Calu3 (cell line): ENCODE measurements around the gene LHFPL6. TPM values are rescaled to one million over a fixed set of nuclear protein-coding genes. Genes with fewer than 3 reads are reported as not detected.

Experiments used
- BruUV-seq: library from RNA; stranded (reverse); fragments of 400-500 nt; replicated peaks from 2 replicates; lab custom pipeline; 2021; lab: Mats Ljungman, UMichigan
- CTCF ChIA-PET: fragments of 300-600 bp; sonication (Branson Sonifier 250); formaldehyde crosslinking; loops from one replicate; lab custom pipeline; 2022; ENCODE audit warnings: antibody characterized with exemption; lab: Charles Lee
- DNase-seq: peaks from one replicate; pipeline ENCODE4 v3.0.0; 2022
- H3K27ac Mint-ChIP-seq: one replicate; pipeline ENCODE4 v1.8.0; 2022; ENCODE audit warnings: mixed read lengths; ENCODE audit not compliant: unreplicated experiment
- H3K27me3 Mint-ChIP-seq: one replicate; pipeline ENCODE4 v1.8.0; 2022; ENCODE audit warnings: mixed read lengths; ENCODE audit not compliant: unreplicated experiment
- H3K36me3 Mint-ChIP-seq: one replicate; pipeline ENCODE4 v1.8.0; 2022; ENCODE audit warnings: mild to moderate bottlenecking, moderate library complexity, mixed read lengths; ENCODE audit not compliant: insufficient read depth, unreplicated experiment
- H3K4me1 Mint-ChIP-seq: one replicate; pipeline ENCODE4 v1.8.0; 2022; ENCODE audit warnings: mild to moderate bottlenecking, low read depth, mixed read lengths; ENCODE audit not compliant: unreplicated experiment
- H3K4me3 Mint-ChIP-seq: one replicate; pipeline ENCODE4 v1.8.0; 2022; ENCODE audit warnings: mild to moderate bottlenecking, low read depth, moderate library complexity, mixed read lengths; ENCODE audit not compliant: unreplicated experiment
- H3K9me3 Mint-ChIP-seq: one replicate; pipeline ENCODE4 v1.8.0; 2022; ENCODE audit warnings: low read depth, mixed read lengths; ENCODE audit not compliant: unreplicated experiment
- intact Hi-C: fragments of 100-400 bp; cut with micrococcal nuclease; formaldehyde crosslinking; loops from one replicate; pipeline ENCODE4 v1.10.0; 2022; ENCODE audit not compliant: unreplicated experiment
- total RNA-seq: library from RNA; stranded (reverse); gene quantifications from 2 replicates; pipeline ENCODE4 v1.2.3, GENCODE V29; 2022
- TF ChIP-seq, protein P1 (sequence below): fragments of 200-600 bp; IDR thresholded peaks from one replicate; pipeline ENCODE4 v1.8.0; 2022; ENCODE audit warnings: antibody characterized with exemption; ENCODE audit not compliant: unreplicated experiment

The LHFPL6 gene
- total RNA-seq, 1 experiment from 2014 or later: not detected

DNA sequence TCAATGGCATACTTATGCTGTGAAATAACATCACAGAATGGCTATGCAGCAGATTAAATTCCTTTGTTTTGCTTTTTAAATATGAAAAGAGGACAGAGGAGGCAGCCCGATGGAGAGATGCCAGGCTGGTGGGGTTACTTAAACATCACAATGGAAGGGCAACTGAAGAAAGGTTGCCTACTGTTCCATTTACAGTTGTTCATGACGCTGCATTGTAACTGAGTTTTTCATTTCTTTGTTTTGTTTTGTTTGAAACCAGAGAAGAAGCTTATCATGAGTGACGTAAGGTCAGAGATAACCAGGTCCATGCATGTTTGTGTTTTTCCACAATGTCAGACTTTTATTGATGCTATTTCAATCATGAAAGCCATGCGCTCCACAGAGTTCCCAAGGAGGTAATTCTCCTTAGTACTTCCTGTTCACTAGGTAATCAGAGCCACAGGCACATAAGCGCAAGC, 273.8 kb downstream of the LHFPL6 start:
- TF ChIP-seq, protein P1, sequence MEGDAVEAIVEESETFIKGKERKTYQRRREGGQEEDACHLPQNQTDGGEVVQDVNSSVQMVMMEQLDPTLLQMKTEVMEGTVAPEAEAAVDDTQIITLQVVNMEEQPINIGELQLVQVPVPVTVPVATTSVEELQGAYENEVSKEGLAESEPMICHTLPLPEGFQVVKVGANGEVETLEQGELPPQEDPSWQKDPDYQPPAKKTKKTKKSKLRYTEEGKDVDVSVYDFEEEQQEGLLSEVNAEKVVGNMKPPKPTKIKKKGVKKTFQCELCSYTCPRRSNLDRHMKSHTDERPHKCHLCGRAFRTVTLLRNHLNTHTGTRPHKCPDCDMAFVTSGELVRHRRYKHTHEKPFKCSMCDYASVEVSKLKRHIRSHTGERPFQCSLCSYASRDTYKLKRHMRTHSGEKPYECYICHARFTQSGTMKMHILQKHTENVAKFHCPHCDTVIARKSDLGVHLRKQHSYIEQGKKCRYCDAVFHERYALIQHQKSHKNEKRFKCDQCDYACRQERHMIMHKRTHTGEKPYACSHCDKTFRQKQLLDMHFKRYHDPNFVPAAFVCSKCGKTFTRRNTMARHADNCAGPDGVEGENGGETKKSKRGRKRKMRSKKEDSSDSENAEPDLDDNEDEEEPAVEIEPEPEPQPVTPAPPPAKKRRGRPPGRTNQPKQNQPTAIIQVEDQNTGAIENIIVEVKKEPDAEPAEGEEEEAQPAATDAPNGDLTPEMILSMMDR: no peak
- no TSS peak for BruUV-seq
- Mint-ChIP-seq H3K9me3 (no peaks in the 10 kb centered on the region), H3K27ac (no peak overlapping the region), H3K27me3 (no peaks in the 10 kb centered on the region), H3K4me3 (no peak overlapping the region), H3K36me3 (no peaks in the 10 kb centered on the region), H3K4me1 (no peaks in the 10 kb centered on the region)
- no peak for DNase-seq
- intact Hi-C loops: no loop called here
- CTCF ChIA-PET: no interaction called here

DNA sequence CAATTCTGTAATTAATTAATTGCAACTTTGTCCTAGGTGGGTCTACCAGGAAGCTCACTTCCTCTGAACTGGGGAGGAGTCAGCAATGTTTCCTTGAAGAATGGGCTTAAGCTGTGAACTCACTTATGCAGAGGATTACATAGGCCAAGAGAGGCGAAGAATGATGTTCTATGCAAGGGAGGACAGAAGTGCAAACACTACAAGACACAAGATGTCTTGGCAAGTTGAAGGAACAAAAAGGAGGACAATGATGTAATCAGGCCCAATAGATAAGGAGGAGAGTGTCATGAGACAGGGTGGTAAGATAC, 275.9 kb downstream of the LHFPL6 start:
- DNase-seq: no peak
- H3K9me3 Mint-ChIP-seq: no peaks in the 10 kb centered on the region
- no peak overlapping the region for H3K27ac Mint-ChIP-seq
- H3K27me3 Mint-ChIP-seq: peaks cover 11% of the 10 kb centered on the region
- TF ChIP-seq, protein P1: no peak
- no TSS peak for BruUV-seq
- no peaks in the 10 kb centered on the region for H3K36me3 Mint-ChIP-seq
- no peak overlapping the region for H3K4me3 Mint-ChIP-seq
- CTCF ChIA-PET: no interaction called here
- intact Hi-C loops: no loop called here
- H3K4me1 Mint-ChIP-seq: no peaks in the 10 kb centered on the region

DNA sequence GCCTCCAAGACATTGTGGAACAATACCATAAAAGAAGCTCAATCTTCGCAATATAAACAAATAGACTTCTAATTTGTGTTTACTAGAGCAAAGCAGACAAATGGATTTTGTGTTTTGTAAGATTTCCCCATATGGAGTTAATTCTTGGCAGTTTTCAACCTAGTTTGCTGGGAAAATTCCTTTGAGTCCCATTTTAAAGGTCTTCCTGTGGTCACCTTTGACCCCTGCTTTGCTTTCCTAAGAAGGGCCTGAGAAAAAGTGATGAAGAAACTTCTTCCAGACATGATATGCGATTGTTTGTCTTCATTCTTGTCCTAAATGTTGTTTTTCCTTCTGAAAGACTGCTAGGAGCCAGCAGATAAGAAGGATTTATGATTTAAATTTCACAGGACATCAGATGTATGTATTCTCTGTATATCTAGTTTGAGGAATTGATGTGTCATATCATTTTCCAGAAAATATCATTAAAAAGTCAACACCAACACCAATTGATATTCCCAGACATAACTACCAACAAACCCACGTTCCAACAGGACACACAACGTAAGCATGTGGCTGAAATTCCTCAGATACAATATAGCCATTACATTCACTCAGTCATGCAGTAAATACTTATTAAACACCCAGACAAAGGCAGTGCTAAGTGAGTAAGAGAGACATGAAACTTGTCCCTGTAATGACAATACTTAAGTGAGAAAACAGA, 276.4 kb downstream of the LHFPL6 start:
- TF ChIP-seq, protein P1: no peak
- no TSS peak for BruUV-seq
- Mint-ChIP-seq H3K4me1 (no peaks in the 10 kb centered on the region), H3K4me3 (no peak overlapping the region), H3K27me3 (peaks cover 16% of the 10 kb centered on the region), H3K36me3 (no peaks in the 10 kb centered on the region), H3K27ac (no peak overlapping the region), H3K9me3 (no peaks in the 10 kb centered on the region)
- CTCF ChIA-PET: no interaction called here
- no peak for DNase-seq
- intact Hi-C loops: no loop called here

DNA sequence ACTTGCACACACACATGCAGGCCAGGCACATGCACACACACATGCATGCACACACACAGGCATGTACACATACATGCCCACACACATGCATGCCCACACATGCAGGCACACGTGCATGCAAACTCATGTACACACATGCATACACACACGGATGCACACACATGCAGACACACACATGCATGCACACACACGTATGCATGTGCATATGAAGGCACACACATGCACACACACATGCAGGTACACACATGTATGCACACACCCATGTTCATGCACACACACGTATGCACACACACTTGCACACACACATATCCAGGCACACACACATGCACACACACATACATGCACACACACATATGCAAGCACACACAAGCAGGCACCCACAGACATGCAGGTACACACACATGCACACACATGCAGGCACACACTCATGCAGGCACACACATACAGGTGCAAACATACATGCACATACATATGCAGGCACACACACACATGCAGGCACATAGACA, 278.1 kb downstream of the LHFPL6 start:
- Mint-ChIP-seq H3K9me3 (no peaks in the 10 kb centered on the region), H3K27me3 (peaks cover 26% of the 10 kb centered on the region), H3K4me3 (no peak overlapping the region), H3K36me3 (no peaks in the 10 kb centered on the region), H3K27ac (no peak overlapping the region), H3K4me1 (no peaks in the 10 kb centered on the region)
- DNase-seq: no peak
- CTCF ChIA-PET: no interaction called here
- TF ChIP-seq, protein P1: no peak
- no TSS peak for BruUV-seq
- intact Hi-C loops: no loop called here
